NAMALWA (cell line): Measurements from ENCODE around the gene KPNA2.
"Not testable (repeated sequence)": the region's sequence is repeated elsewhere in the genome, so short reads cannot be mapped to it uniquely, and the experiment has no call there.

ENCODE experiments used
- DNase-seq: peaks from one replicate; pipeline ENCODE4 v3.0.0-alpha.2; 2015; ENCODE audit warnings: low spot score

Gene KPNA2

GRCh38 chr17:68020409-68020756 is 15.2 kb upstream of the KPNA2 start:
- no peak for DNase-seq

- DNase-seq: not testable (repeated sequence)
These were observed 14.7 kb upstream of the KPNA2 start for GRCh38 chr17:68020791-68021190.

- no peak for DNase-seq
These were observed 13.6 kb upstream of the KPNA2 start for GRCh38 chr17:68021963-68022362.

GRCh38 chr17:68022547-68022946 is 13.0 kb upstream of the KPNA2 start:
- not testable (repeated sequence) for DNase-seq

GRCh38 chr17:68029512-68030215 is 5.9 kb upstream of the KPNA2 start:
- no peak for DNase-seq

- DNase-seq: peak; percentile 40
These were observed 1.7 kb upstream of the KPNA2 start for GRCh38 chr17:68033636-68034451.

- no peak for DNase-seq
These were observed 1.1 kb upstream of the KPNA2 start for GRCh38 chr17:68034452-68034776.

- DNase-seq: no peak
These were observed 408 bp upstream of the KPNA2 start for GRCh38 chr17:68035131-68035522.

- DNase-seq: no peak
These were observed 991 bp downstream of the KPNA2 start for GRCh38 chr17:68036304-68037147.

- DNase-seq: no peak
These were observed 11.8 kb downstream of the KPNA2 start for GRCh38 chr17:68047153-68047846.

GRCh38 chr17:68047890-68048542 is 12.5 kb downstream of the KPNA2 start:
- peak; percentile 42 for DNase-seq

GRCh38 chr17:68048996-68049395 is 13.5 kb downstream of the KPNA2 start:
- peak; percentile 39 for DNase-seq

- DNase-seq: not testable (repeated sequence)
These were observed 14.4 kb downstream of the KPNA2 start for GRCh38 chr17:68049812-68050437.

GRCh38 chr17:68051321-68052312 is 16.1 kb downstream of the KPNA2 start:
- DNase-seq: not testable (repeated sequence)

GRCh38 chr17:68052810-68053209 is 17.3 kb downstream of the KPNA2 start:
- DNase-seq: no peak

- no peak for DNase-seq
These were observed 17.9 kb downstream of the KPNA2 start for GRCh38 chr17:68053231-68054013.

- DNase-seq: no peak
These were observed 18.9 kb downstream of the KPNA2 start for GRCh38 chr17:68054296-68054900.

- DNase-seq: peak; percentile 66
These were observed 22.0 kb downstream of the KPNA2 start for GRCh38 chr17:68057531-68057952.

GRCh38 chr17:68060336-68060735 is 24.8 kb downstream of the KPNA2 start:
- no peak for DNase-seq
